LNCAP (cell line): ENCODE results near the gene CLEC4M.

Source experiments
- CTCF ChIP-seq: fragments of 450-650 bp; IDR thresholded peaks from 2 replicates; pipeline ENCODE4 v1.5.1; 2017; ENCODE audit warnings: mild to moderate bottlenecking

CLEC4M gene

GRCh38 chr19:7806876-7807275 is 43.8 kb downstream of the CLEC4M start:
- no peak for TF ChIP-seq CTCF

- no peak for TF ChIP-seq CTCF
Observed at GRCh38 chr19:7808108-7808507, 45.1 kb downstream of the CLEC4M start.

GRCh38 chr19:7811989-7812388 is 48.9 kb downstream of the CLEC4M start:
- TF ChIP-seq CTCF, result no peak

GRCh38 chr19:7815325-7815724 is 52.3 kb downstream of the CLEC4M start:
- no peak for TF ChIP-seq CTCF

- TF ChIP-seq CTCF, result no peak
Observed at GRCh38 chr19:7817801-7818200, 54.8 kb downstream of the CLEC4M start.

GRCh38 chr19:7818806-7819205 is 55.8 kb downstream of the CLEC4M start:
- no peak for TF ChIP-seq CTCF
